Right lobe of liver (tissue), 4 donors: ENCODE data around the gene SYT6.

Experiments
- POLR2A ChIP-seq: fragments of 450-650 bp; IDR thresholded peaks from one replicate; pipeline ENCODE4 v1.6.1; 2017; ENCODE audit warnings: antibody characterized with exemption, mild to moderate bottlenecking
- TF ChIP-seq, protein P1 (sequence below), 4 donors: fragments of 200-600 bp in 3 of 4; fragments of 450-650 bp in 1 of 4; IDR thresholded peaks; one replicate each; pipeline versions ENCODE4 v1.5.1 to v1.8.0; 2016 to 2022; ENCODE audit warnings: antibody characterized with exemption in 4 of 4, mild to moderate bottlenecking in 2 of 4
- donor health status: DM: no; HTN: no; CAD: no.
- donor health status: DM: no; HTN: no; CAD: no.
- donor health status: DM: no; HTN: yes; CAD: no.

DNA sequence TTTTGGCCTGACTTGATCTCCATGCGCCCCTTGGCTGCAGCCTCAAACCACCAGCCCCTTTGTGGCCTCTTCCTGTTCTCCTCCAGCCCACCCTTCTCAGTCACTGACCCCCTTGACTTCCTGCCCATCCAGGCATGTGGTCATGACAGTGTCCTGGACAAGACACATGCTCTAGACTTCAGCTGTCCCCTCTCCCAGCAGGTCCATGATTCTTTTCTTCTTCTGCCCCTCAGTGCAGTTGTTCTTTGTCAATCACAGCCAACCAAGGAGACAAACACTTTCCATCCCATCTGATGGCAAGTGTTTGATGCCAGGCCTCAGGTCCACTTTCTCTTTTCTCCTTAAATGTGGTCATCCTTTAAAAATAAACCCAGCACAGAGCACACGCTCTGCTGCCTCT, 49.7 kb downstream of the SYT6 start:
- TF ChIP-seq, protein P1, sequence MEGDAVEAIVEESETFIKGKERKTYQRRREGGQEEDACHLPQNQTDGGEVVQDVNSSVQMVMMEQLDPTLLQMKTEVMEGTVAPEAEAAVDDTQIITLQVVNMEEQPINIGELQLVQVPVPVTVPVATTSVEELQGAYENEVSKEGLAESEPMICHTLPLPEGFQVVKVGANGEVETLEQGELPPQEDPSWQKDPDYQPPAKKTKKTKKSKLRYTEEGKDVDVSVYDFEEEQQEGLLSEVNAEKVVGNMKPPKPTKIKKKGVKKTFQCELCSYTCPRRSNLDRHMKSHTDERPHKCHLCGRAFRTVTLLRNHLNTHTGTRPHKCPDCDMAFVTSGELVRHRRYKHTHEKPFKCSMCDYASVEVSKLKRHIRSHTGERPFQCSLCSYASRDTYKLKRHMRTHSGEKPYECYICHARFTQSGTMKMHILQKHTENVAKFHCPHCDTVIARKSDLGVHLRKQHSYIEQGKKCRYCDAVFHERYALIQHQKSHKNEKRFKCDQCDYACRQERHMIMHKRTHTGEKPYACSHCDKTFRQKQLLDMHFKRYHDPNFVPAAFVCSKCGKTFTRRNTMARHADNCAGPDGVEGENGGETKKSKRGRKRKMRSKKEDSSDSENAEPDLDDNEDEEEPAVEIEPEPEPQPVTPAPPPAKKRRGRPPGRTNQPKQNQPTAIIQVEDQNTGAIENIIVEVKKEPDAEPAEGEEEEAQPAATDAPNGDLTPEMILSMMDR (IDR thresholded peaks at IDR 0.05) = no peak
- TF ChIP-seq POLR2A = no peak
